ENCODE measurements around the gene CCR2.

The CCR2 gene

GRCh38 chr3:46354984-46355383, 1.1 kb downstream of the CCR2 start:
- Histone ChIP-seq H3K36me3 (ENCODE audit: control insufficient read depth, insufficient read depth, low read length) (no peaks in the 10 kb centered on the region), H3K4me3 (replicated peaks; ENCODE audit: low read depth, low read length) (no peak overlapping the region), H3K27me3 (replicated peaks; ENCODE audit: control insufficient read depth, insufficient read depth, low read length) (no peaks in the 10 kb centered on the region)
- TF ChIP-seq CTCF (IDR thresholded peaks at IDR 0.05; ENCODE audit: insufficient read depth, low read length, poor library complexity, severe bottlenecking) = no peak
- DNase-seq (ENCODE audit: extremely low read depth, insufficient read length) = no peak

GRCh38 chr3:46356276-46356675, 2.4 kb downstream of the CCR2 start:
- TF ChIP-seq CTCF (IDR thresholded peaks at IDR 0.05; ENCODE audit: insufficient read depth, low read length, poor library complexity, severe bottlenecking) = no peak
- no peak for DNase-seq (ENCODE audit: extremely low read depth, insufficient read length)
- H3K36me3 ChIP-seq (ENCODE audit: control insufficient read depth, insufficient read depth, low read length) = no peaks in the 10 kb centered on the region
- no peak overlapping the region for H3K4me3 ChIP-seq (replicated peaks; ENCODE audit: low read depth, low read length)
- H3K27me3 ChIP-seq (replicated peaks; ENCODE audit: control insufficient read depth, insufficient read depth, low read length) = no peaks in the 10 kb centered on the region

- Histone ChIP-seq H3K4me3 (replicated peaks; ENCODE audit: low read depth, low read length) (no peak overlapping the region), H3K36me3 (ENCODE audit: control insufficient read depth, insufficient read depth, low read length) (no peaks in the 10 kb centered on the region), H3K27me3 (replicated peaks; ENCODE audit: control insufficient read depth, insufficient read depth, low read length) (no peaks in the 10 kb centered on the region)
- DNase-seq (ENCODE audit: extremely low read depth, insufficient read length) = no peak
- no peak for TF ChIP-seq CTCF (IDR thresholded peaks at IDR 0.05; ENCODE audit: insufficient read depth, low read length, poor library complexity, severe bottlenecking)
These were observed 3.0 kb downstream of the CCR2 start for GRCh38 chr3:46356909-46357308.

- no peak for DNase-seq (ENCODE audit: extremely low read depth, insufficient read length)
- Histone ChIP-seq H3K4me3 (replicated peaks; ENCODE audit: low read depth, low read length) (no peak overlapping the region), H3K36me3 (ENCODE audit: control insufficient read depth, insufficient read depth, low read length) (no peaks in the 10 kb centered on the region), H3K27me3 (replicated peaks; ENCODE audit: control insufficient read depth, insufficient read depth, low read length) (no peaks in the 10 kb centered on the region)
- no peak for TF ChIP-seq CTCF (IDR thresholded peaks at IDR 0.05; ENCODE audit: insufficient read depth, low read length, poor library complexity, severe bottlenecking)
These were observed 4.6 kb downstream of the CCR2 start for GRCh38 chr3:46358466-46358865.

- TF ChIP-seq CTCF (IDR thresholded peaks at IDR 0.05; ENCODE audit: insufficient read depth, low read length, poor library complexity, severe bottlenecking) = no peak
- Histone ChIP-seq H3K27me3 (replicated peaks; ENCODE audit: control insufficient read depth, insufficient read depth, low read length) (no peaks in the 10 kb centered on the region), H3K4me3 (replicated peaks; ENCODE audit: low read depth, low read length) (no peak overlapping the region), H3K36me3 (ENCODE audit: control insufficient read depth, insufficient read depth, low read length) (no peaks in the 10 kb centered on the region)
- DNase-seq (ENCODE audit: extremely low read depth, insufficient read length) = peak; percentile 37
These were observed 6.0 kb downstream of the CCR2 start for GRCh38 chr3:46359733-46360493.

GRCh38 chr3:46360907-46361306, 7.0 kb downstream of the CCR2 start:
- peak; percentile 12 for TF ChIP-seq CTCF (IDR thresholded peaks at IDR 0.05; ENCODE audit: insufficient read depth, low read length, poor library complexity, severe bottlenecking)
- Histone ChIP-seq H3K36me3 (ENCODE audit: control insufficient read depth, insufficient read depth, low read length) (no peaks in the 10 kb centered on the region), H3K27me3 (replicated peaks; ENCODE audit: control insufficient read depth, insufficient read depth, low read length) (no peaks in the 10 kb centered on the region), H3K4me3 (replicated peaks; ENCODE audit: low read depth, low read length) (no peak overlapping the region)
- peak; percentile 20 for DNase-seq (ENCODE audit: extremely low read depth, insufficient read length)
